Measurements from ENCODE around the gene DOCK8.

DOCK8 gene

GRCh38 chr9:295576-295975 lies 80.9 kb downstream of the DOCK8 start:
- no peak overlapping the region for H3K4me3 ChIP-seq (ENCODE audit: low read depth, low read length)

DNA sequence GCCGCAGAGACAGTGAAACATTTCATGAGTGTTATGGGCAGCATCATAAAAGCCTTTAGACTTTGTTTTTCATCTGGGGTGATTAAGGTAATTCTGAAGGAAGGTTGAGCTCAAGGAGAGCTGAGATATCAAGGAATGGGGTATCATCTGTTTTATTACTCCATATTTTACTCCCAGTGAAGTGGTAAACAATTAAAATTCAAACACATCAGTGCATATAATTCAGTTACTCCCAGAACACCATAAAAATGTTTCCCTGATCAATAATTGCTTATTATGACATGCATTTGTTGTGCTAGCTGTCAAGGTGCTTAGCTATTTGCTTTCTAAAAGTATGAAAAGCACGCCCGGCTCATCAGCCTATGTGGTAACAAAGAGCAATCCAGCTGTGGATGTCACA lies 81.7 kb downstream of the DOCK8 start:
- ChIA-PET CTCF (no interaction called here), POLR2A (no interaction called here)
- no peak for DNase-seq (ENCODE audit: low read depth, low spot score)
- TF ChIP-seq, protein P1, sequence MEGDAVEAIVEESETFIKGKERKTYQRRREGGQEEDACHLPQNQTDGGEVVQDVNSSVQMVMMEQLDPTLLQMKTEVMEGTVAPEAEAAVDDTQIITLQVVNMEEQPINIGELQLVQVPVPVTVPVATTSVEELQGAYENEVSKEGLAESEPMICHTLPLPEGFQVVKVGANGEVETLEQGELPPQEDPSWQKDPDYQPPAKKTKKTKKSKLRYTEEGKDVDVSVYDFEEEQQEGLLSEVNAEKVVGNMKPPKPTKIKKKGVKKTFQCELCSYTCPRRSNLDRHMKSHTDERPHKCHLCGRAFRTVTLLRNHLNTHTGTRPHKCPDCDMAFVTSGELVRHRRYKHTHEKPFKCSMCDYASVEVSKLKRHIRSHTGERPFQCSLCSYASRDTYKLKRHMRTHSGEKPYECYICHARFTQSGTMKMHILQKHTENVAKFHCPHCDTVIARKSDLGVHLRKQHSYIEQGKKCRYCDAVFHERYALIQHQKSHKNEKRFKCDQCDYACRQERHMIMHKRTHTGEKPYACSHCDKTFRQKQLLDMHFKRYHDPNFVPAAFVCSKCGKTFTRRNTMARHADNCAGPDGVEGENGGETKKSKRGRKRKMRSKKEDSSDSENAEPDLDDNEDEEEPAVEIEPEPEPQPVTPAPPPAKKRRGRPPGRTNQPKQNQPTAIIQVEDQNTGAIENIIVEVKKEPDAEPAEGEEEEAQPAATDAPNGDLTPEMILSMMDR (IDR thresholded peaks at IDR 0.05; ENCODE audit: insufficient read depth, low read length, missing control alignments): no peak
- H3K4me3 ChIP-seq (ENCODE audit: low read depth, low read length): no peak overlapping the region

More at GRCh38 chr9:295576-295975, 80.9 kb downstream of the DOCK8 start:
- ChIA-PET CTCF (no interaction called here), POLR2A (no interaction called here)
- no peak for DNase-seq (ENCODE audit: low read depth, low spot score)
- TF ChIP-seq, protein P1 (IDR thresholded peaks at IDR 0.05; ENCODE audit: insufficient read depth, low read length, missing control alignments): no peak

DNA sequence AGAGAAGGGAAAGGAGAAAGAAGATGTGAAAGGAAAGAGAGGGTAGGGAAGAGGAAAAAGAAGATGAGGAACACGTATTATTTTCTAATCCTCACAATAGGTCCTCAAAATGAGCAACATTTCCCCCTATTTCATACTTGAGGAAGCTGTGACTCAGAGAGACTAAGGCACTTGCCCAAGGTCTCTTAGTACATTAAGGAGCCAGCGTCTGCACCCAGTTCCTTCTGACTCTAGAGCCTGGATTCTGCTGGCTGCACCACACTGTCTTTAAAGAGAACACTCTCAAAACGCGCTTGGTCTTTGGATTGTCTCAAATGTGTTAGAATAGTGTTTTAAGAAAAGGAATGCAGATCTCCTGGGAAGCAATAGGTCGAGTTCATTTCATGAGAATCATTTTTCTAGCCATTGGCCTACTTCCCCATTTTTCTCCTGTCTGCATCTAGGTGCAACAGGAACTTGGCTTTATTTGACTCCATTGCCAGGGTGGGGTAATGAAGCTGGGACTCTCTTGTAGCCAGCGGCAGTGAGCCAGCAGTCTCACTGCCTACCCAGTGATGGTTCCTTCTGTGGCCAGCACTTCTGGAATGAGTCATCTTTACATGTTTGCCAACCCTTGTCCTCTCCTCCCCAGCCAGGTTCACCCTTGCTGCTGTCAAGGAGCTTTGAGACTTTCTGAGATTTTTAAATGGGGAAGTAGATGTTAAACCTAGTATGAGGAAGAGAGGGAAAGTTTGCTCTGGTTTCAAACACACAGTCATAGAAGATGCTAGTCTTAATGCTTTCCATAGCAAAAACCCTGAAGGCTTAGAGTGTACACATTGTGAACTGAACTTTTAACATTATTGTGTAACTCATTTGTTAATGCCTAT lies 82.7 kb downstream of the DOCK8 start:
- H3K4me3 ChIP-seq (ENCODE audit: low read depth, low read length): no peak overlapping the region
- ChIA-PET POLR2A (no interaction called here), CTCF (no interaction called here)
- DNase-seq (ENCODE audit: low read depth, low spot score): no peak
- TF ChIP-seq, protein P1 (IDR thresholded peaks at IDR 0.05; ENCODE audit: insufficient read depth, low read length, missing control alignments): no peak

- no peak overlapping the region for H3K4me3 ChIP-seq (ENCODE audit: low read depth, low read length)
- ChIA-PET POLR2A (no interaction called here), CTCF (no interaction called here)
- DNase-seq (ENCODE audit: low read depth, low spot score): no peak
- TF ChIP-seq, protein P1 (IDR thresholded peaks at IDR 0.05; ENCODE audit: insufficient read depth, low read length, missing control alignments): no peak
Measured at GRCh38 chr9:303502-303901, 88.8 kb downstream of the DOCK8 start.

DNA sequence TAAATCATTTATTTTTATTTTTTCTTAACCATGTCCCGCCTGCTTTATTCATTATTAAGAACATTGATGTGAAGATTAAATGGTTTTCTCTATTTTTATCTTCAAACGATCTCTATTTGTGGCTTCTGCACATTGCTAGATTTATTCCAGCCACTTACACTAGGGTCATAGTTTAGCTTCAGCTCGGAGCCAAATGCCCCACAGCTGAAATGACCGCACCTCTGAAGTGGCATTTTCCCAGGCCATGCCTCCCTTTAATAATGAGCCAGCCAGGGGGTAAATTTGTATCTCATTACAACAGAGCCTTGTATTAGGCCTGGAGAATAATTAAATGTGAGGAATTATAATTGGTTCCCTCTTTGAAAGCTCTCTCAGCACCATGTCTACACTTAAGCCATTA lies 89.4 kb downstream of the DOCK8 start:
- CTCF ChIA-PET: no interaction called here
- TF ChIP-seq, protein P1 (IDR thresholded peaks at IDR 0.05; ENCODE audit: insufficient read depth, low read length, missing control alignments): no peak
- H3K4me3 ChIP-seq (ENCODE audit: low read depth, low read length): no peak overlapping the region
- POLR2A ChIA-PET: no interaction called here
- no peak for DNase-seq (ENCODE audit: low read depth, low spot score)

DNA sequence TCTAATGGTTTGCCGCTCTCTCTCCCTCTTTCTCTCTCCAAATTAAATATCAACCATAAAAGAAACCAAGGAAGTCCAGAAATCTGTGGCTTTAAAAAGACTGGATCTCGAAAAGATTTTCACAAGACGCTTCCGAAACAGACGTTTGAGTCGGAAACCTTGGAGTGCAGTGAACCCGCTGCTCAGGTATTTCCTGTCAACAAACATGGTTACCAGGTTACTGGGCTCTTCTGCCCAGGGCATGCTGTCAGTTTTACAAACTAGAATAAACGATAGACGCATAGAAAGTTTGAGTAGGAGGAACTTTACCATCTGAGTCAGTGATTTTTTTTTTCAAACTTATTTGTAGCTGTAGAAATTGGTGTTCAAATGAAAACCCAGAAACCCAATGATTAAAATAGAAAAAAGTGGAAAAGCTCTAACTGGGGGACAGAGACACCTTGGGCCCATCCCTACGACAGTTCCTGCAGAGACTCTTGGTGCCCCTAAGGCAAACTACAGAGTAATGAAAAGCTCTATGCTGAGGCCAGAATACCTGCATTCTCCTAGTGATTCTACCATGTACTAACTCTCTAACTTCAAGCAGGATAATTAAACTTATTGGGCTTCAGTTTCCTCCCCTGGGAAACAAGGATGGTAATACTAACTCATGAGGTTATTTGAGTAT lies 90.0 kb downstream of the DOCK8 start:
- H3K4me3 ChIP-seq (ENCODE audit: low read depth, low read length): no peak overlapping the region
- TF ChIP-seq, protein P1 (IDR thresholded peaks at IDR 0.05; ENCODE audit: insufficient read depth, low read length, missing control alignments): no peak
- ChIA-PET POLR2A (no interaction called here), CTCF (no interaction called here)
- no peak for DNase-seq (ENCODE audit: low read depth, low spot score)
